HG03558 (cell line): ENCODE results near the gene LRRC45.

Experiments
- ATAC-seq: cut with Tn5 transposase; IDR thresholded peaks from one replicate; pipeline ENCODE4 v1.9.1; 2021; ENCODE audit warnings: moderate number of reproducible peaks; ENCODE audit not compliant: unreplicated experiment; ENCODE audit errors: extremely low read depth

The LRRC45 gene

DNA sequence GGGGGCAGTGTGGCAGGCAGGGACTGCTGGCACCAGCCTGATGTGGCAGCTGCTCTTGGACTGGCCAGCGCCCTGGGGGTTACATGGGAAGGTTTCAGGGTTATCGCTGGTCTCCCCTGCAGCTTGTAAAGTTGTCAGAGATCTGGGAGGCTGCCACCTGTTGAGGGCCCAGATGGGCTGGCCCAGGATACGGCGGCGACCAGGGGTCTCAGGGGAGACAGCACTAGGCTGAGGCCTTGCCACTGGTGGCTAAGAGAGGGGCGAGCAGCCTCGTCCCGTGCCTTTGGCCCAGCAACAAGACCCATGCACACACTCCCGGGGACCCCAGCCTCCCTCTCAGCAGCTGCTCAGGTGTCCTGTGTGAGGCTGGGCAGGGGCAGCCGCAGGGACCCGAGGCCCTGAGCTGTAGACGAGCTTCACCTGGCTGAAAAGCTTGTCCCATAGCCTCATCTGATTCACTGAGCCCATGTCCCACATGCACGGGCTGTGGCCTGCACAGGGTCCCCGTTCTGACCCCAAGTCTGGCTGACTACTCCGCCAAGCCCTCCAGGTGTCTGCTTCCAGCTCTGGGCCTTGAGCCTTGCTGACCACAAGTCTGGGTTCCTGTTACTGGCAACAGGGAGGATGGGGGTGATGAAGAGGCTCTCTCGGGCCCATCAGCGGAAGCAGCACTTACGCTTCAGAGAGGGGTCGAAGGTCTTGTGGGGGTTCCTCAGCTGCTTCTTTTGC is 36.3 kb downstream of the LRRC45 start:
- no peak for ATAC-seq

DNA sequence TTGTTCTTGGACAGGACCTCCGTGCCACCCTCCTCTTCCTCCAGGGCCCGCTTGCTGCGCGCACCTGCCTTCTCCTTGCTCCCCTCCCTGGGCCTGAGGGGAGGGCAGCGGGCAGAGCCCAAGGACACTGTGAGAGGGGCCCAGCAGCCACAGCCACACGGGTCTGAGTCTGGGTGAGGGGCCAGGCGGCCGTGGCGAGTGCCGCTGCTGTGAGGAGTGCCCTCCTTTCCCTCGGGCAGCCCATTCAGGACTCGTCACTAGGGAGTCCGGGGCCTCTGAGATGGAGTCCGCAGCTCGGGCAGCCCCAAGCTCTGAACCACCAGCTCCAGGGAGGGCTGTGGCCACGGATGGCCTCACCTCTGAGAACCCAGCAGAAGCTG is 36.9 kb downstream of the LRRC45 start:
- ATAC-seq: no peak

DNA sequence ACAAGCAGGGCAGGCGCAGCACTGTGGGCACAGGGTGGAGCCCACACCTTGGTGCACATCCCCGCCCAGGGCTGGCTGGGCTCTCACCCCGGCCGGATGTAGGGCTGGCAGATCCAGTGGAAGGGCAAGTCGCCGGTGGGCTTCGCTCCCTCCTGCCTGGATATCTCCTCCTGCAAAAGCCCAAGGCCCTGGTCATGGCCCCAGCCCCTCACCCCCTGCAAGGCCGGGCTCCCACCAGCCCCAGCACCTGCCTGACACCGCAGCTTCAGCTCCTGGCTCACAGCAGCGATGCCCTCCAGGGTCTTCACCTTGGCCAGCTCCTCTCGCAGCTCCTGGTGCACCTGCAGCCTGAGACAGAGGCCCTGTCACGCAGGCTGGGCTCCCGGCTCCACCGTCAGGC is 37.5 kb downstream of the LRRC45 start:
- no peak for ATAC-seq

DNA sequence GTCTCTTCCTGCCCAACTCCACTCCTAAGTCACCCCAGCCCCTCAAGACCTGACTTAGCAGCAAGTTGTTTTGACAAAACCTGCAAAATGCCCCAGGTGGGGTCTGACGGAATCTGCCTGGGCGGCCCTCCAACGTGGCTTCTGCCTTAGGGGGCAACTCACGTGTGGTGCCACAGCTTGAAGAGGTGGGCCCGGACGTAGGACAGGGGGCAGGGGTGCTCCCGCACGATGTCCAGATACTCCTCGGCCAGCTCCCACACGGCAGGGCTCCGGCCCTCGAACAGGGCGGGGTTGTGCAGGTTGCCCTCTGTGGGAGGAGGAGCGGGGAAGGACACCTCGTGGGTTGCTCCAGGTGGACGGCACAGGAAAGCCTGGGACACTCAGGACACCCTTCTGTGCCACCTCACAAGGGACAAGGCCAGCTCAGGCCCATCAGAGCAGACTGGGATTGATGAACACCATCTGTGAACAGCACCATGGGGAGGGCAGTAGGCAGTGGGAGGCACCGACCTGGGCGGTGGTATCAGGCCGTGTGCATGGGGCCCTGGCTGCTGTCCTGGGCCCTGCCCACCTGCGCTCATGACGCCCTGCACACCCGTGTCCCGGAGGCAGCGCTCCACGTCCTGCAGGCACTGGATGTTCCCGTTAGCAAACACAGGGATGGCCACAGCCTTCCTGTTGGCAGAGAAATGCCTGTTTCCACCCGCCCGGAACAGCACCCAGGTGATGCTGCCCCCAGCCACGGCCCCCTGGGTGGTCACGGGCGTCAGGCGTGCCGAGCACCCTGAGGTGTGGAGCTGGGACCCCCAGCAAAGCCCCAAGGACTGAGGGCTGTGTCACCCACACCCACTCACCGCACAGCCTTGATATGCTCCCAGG is 38.2 kb downstream of the LRRC45 start:
- no peak for ATAC-seq

DNA sequence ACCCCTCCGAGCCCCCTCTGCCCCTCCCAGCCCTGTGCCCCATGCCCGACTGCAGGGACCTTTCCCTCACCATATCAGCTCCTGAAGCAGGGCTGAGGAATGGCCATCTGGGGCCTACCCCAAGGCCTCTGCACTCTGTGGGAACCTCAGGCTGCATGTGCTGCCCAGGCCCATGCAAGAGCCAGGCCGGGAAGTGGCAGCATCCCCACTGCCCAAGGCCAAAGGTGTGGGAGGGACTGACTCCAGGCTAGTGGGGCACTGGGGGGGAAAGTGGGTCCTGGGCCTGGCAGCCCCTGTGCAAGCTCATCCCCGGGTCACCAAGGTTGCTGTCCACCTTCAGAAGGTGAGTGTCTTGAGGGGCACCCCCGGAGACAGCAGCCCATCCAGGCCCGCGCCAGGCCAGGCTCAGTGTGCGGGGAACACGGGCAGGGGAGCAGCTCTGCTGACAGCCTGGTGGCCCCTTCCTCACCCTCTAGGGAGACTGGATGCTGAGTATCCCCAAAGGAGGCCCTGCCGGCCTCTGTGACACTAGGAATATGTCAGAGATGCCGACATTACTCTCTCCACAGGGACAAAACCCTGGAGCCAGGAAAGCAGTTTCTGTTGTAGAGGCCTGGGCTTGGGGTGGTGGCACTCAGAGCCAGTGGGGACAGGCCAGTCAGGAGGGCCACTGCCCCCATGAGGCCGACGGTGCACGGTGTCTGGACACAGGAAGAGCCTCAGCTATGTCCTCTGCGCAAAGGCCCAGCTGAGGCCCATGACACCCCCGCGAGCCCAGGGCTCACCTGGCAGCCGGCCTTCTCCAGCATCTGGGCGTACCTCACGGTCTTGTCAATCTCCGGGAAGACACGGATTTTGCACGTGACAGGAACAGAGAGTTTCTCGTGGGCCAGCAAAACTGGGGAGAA is 39.2 kb downstream of the LRRC45 start:
- ATAC-seq: no peak

DNA sequence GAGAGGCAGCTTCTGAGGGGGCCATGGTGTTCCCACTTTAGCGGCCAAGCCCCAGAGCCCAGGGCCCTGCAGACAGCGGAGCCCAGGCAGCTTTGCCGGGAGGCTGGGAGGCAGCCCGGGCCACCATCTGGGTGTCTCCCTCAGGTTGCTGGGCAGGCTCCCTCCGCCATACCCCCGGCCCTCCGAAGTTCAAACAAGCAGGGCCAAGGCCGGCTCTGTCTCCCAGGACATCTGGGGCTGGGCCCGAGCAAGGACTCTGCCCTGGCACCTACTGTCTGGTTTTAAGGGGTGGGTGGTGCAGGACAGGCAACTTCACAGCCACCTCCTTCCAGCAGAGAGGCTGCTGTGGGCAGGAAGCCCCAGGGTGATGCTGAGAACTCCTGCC is 39.9 kb downstream of the LRRC45 start:
- no peak for ATAC-seq

DNA sequence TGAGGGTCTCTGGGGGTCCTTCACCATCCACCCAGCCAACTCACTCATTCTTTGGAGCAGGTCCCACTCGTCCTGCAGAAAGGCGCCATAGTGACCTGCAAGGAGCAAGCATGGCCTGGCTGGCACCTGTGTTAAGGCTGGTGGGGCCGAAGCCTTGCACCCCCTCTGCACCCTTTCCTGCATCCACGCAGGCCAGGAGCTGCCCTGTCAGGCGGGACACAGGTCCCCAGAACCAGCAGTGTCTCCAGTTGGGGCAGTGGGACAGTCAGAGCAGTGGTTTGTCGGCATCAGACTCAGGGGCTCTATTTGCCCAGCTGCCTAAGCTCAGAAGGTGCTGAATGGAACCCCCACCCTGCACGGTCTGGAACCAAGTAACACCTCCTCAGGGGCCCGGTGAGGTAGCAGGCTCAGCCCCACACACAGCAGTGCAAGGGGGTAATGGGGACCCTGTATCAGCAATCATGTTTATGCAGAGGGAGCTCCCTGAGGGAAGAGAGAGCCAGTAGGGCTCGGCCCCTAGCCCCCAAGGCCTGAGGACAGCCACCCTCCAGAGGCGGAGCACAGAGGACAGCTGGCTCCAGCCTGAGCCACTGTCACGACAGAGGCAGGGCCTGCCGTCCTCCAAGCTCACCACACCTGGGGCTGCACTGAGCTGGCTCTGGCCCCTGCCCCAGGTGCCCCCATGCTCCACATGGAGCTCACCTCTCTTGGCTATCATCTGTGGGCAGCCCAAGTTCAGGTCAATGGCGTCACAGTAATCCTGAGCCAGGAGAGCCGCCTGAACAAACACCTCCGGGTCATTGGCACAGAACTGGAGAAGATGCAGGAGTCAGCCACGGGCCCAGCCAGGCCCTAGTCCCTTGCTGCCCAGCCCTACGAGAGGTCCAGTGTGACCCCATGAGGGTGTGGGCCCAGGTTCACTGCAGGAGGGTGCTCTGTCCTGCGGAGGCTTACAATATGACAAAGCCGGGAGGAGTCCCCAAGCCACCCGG is 40.6 kb downstream of the LRRC45 start:
- ATAC-seq: no peak

DNA sequence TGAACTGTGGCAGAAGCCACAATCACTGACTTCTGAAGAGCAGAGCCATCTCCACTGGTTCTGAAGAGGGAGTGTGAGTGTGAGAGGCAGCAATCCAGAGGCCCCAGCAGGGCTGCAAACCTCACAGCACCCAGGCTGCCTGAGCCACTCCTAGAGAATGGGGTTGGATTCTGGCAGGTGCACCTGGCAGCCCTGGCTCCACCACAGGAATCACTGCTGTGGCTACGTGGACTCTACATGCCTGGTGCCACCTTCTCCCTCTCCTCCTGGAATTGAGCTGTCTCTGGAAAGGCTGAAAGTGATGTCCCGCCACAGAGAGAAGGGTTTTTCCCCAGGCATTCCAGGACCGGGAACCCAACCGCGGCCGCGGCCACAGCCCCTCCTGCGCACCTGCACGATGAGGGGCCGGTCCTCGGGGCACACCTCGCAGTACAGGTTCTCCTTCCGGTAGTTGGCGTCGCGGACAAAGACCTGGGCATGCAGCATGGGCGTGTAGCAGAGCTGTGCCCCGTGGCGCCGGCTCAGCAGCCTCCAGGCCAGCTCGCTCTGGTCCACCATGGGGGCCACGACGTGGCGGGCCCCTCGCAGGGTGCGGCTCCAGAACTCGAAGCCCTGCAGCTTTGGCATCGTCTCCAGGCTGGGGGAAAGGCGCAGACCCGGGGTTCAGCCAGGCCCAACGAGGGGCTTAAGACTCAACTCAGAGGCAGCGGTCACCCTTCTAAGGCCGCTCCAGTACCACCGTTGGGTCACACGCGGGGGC is 41.5 kb downstream of the LRRC45 start:
- no peak for ATAC-seq

DNA sequence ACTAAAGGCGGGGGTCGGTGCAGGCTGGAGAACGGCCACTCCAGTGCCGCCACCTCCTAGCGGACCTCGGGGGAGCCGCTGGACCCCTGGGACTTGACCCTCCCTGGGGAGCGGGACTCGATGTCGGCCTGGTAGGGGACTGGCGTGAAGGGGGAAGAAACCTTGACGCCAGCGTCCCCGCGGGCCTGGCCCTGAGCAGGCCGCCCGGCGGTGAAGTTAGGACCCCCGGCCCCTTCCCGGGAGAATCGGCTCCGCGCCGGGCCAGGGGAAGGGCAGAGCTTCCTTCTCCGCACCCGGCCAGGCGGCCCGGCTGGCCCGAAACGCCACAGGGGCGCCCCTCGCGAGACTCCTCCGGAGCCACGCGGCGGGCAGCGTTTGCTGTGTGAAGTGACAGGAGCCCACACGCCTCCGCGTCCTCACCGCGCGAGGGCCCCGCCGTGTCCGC is 42.1 kb downstream of the LRRC45 start:
- no peak for ATAC-seq

DNA sequence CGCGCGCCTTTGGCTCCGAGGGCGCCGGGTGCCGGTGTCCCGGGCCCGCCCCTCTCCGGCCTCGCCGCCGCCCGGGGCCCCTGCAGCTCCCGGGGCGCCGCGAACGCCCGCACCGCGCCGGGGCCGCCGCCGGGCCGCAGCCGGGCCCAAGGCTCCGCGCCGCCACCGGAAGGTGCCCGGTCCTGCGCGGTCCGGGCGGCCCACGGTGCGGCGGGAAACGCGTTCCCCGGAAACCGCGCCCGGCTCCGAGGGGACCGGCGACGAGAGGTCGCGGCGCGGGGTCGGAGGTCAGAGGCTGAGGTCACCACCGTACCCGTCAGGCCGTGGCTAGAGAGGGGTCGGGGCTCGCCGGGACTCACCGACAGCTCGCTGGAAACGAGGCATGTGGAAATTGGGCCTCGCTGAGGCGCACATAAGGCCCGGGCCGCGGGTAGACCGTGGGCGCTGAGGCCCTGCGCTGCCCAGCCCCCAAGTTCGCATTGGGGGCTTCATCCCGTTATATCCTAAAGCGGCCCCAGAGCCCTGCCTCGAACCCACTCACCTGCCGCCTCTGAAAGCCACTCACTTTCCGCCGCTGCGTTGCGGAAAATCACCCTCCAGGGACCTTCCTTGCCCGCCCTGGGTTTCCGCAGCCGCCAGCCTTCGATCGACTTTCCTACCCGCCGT is 42.7 kb downstream of the LRRC45 start, which contains the start of gene DUS1L:
Gene DUS1L, minus strand, starts transcription at position 167 of the 666 bp plus-strand sequence. CDS start 745 bp downstream, outside the sequence.
- no peak for ATAC-seq

DNA sequence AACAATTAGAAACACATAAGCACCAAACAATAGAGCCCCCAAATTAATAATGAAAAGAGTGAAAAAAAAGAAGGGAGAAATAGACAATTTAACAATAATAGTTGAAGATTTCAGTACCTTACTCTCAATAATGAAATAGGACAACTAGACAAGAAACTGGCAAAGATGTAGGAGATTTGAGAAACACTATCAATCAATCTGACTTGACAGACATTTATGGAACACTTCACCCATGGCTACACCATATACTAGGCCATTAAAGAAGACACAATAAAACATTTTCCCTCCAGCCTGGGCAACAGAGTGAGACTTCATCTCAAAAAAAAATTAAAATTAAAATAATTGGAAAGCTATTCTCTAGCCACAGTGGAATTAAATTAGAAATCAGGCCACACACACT is 47.5 kb downstream of the LRRC45 start:
- ATAC-seq: no peak

DNA sequence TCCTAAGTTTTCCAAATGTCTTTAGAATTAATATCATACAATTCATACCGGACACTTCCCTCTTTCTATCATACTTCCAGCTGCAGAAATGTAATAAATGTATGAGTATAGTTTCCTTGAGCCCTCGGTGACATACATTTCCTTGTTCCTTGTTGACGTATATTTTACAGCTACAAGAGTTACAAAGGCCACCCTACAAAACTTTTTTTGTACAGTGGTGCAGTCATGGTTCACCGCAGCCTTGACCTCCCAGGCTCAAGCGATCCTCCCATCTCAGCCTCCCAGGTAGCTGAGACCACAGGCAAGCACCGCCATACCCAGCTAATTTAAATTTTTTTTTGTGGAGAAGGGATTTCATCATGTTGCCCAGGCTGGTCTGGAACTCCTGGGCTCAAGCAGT is 49.7 kb downstream of the LRRC45 start:
- no peak for ATAC-seq

DNA sequence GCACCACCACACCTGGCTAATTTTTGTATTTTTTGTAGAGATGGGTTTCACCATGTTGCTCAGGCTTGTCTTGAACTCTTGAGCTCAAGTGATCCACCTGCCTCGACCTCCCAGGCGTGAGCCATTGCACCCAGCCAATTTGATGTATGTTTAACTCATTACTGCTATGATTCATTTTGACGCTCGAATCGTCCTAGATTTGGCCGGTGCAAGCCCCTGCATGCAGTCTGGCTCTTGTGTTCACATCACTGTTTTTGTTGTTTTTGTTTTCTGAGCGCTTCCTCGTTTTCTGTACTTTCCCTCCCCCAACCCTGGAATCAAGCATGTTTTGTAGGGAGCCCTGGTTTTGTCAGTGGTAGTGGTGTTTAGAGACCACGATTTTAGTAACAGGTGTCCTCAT is 50.3 kb downstream of the LRRC45 start:
- ATAC-seq: no peak

DNA sequence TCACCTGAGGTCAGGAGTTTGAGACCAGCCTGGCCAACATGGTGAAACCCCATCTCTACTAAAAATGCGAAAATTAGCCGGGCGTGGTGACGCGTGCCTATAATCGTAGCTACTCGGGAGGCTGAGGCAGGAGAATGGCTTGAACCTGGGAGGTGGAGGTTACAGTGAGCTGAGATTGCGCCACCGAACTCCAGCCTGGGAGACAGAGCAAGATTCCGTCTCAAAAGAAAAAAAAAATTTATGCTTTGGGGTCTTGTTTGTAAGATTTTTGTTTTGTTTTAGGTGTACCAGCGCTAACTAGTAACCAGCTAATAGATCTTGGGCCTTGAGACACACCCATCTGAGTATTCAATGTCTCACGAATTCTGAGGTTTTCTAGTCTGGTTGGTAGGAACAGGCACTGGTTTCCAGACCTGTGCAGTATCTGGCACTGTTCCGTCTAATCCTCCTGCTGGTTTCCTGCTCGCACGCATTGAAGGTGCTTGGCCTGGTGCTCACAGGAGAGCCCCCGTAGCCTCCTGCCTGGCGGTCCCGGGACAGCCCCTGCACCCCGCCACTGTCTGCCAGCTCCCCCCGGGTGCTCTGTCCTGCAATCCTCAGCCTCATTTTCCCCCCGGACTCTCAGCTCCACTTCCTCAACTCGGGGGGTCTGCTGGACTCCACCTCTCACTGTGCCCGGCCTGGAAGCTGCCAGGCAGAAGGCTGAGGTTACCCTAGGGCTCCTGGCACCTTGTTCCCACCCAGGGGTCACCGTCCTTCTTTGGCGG is 53.1 kb downstream of the LRRC45 start:
- ATAC-seq: no peak

DNA sequence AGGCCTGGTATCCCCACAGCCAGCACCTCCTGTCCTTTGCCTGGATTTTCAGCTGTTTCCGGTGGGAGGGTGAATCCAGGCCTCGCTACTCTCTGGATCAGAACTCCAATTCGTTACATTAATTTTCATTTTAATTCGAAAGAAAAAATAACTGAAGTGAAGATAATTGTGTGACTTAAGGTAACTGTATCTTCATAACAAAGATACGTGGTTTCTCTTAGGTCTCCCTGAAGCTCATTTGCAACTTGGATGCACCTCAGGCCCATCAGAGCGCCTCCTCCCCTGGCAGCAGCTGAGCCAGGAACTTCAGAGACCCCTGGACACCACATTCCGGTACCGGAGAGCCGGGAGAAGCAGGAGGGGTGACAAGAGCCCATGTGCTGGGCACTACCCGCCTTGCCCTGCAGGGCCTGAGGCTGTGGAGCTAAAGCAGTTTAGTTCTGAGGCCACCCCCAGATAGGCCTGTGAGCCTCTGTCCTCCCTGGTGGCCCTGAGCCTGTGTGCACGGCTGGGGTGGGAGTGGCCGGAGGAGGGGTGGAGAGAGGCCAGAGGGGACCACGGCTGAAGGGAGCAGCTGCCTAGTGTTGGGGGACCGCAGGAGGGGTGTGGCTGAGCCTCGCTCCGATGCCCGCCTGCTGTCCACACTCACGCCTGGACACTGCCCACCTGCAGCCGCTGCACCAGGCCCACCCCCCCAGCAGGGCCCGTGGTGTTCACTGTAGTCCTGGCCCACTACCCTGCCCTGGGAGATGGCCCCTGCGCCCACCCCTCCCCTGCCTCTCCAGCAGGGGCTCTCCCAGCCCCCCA is 53.9 kb downstream of the LRRC45 start:
- ATAC-seq: no peak

DNA sequence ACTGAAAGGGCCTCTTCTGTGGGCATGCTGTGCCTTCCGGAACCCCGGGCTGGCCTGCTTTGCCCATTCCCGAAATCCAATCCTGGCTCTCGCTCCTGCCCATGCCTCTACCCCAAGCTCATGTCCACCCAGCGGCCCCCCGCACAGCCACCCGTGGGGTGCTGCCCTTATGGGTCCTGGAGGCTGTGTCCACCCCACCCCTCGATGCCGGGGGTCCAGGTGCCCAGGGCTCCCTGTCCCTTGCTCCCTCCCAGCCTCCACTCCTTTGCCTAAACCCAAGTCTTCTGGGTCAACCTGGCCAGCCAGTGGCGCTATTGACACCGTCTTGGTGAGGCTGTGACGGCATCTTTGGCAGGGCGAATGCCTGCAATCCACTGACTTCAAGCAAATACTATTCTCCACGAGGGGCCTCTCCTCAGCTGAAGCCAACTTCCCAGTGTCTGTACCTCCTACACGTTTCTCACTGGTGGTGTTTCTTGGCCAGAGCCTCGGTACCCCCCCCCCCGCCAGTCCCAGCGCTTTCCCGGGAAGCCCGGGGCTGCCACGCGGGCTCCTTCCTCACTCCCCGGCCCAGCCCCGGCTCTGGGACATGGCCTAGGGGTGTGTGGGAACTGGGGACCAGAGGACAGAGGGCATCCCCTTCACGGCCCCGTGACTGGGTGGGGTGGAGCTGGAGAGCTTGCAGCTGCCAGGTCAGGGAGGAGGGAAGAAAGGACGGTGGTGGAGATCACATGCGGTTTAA is 54.7 kb downstream of the LRRC45 start:
- no peak for ATAC-seq
